HepG2 (cell line): ENCODE data around the gene SERINC2. TPM values are rescaled to one million over a fixed set of nuclear protein-coding genes. Genes with fewer than 3 reads are reported as not detected.

Experiments used
- KLF11 ChIP-seq: IDR thresholded peaks from 2 replicates; pipeline ENCODE4 v1.6.1; 2016; ENCODE audit warnings: missing compliant biosample characterization
- NFE2 ChIP-seq: sonication (generic); formaldehyde crosslinking; IDR thresholded peaks from 2 replicates; pipeline ENCODE4 v1.4.0; 2020; ENCODE audit warnings: missing genetic modification reagents
- ZBTB40 ChIP-seq, 2 experiments: fragments of 450-650 bp in 1 of 2; sonication (generic) in 1 of 2; formaldehyde crosslinking in 1 of 2; IDR thresholded peaks; 2 replicates each; pipeline versions ENCODE4 v1.6.1 to v1.8.0; 2016 to 2022; ENCODE audit warnings: antibody characterized with exemption in 1 of 2, mild to moderate bottlenecking in 1 of 2, missing genetic modification reagents in 1 of 2
- ZBTB8A ChIP-seq: sonication (generic); formaldehyde crosslinking; IDR thresholded peaks from 2 replicates; pipeline ENCODE4 v1.4.0; 2020; ENCODE audit warnings: mild to moderate bottlenecking, low read depth, missing genetic modification reagents, borderline replicate concordance
- ZKSCAN5 ChIP-seq: sonication (generic); formaldehyde crosslinking; IDR thresholded peaks from 2 replicates; pipeline ENCODE4 v1.5.1; 2020; ENCODE audit warnings: mild to moderate bottlenecking, missing genetic modification reagents
- ZNF282 ChIP-seq: fragments of 450-650 bp; IDR thresholded peaks from 2 replicates; pipeline ENCODE4 v1.6.1; 2018; ENCODE audit not compliant: partially characterized antibody
- ZNF33A ChIP-seq: sonication (generic); formaldehyde crosslinking; IDR thresholded peaks from 2 replicates; pipeline ENCODE4 v1.5.1; 2020; ENCODE audit warnings: missing genetic modification reagents, mild to moderate bottlenecking, moderate library complexity, borderline replicate concordance
- ZNF562 ChIP-seq: sonication (generic); formaldehyde crosslinking; IDR thresholded peaks from 2 replicates; pipeline ENCODE4 v1.8.0; 2022; ENCODE audit warnings: missing genetic modification reagents, borderline replicate concordance
- ZNF773 ChIP-seq: sonication (generic); formaldehyde crosslinking; IDR thresholded peaks from 2 replicates; pipeline ENCODE4 v1.4.0; 2020; ENCODE audit warnings: missing genetic modification reagents, borderline replicate concordance
- polyA plus RNA-seq, 8 experiments: library from polyadenylated mRNA; depleted of rRNA in 3 of 8; stranded (reverse) in 7 of 8; unstranded in 1 of 8; fragments of >200 nt; fragmentation: Illumina TruSeq in 4 of 8; extraction: Trizol in 4 of 8; gene quantifications; 2 replicates each; pipeline versions ENCODE4 v1.2.1 to v1.2.3, GENCODE V29; 2011 to 2016; ENCODE audit warnings: low read depth in 4 of 8, missing spikeins in 1 of 8, mixed read lengths in 1 of 8; ENCODE audit not compliant: insufficient read depth in 1 of 8
- total RNA-seq, 5 experiments: library from RNA; depleted of rRNA; stranded (reverse); fragments of >200 nt; fragmentation: Illumina TruSeq; extraction: Trizol; gene quantifications; 2 replicates each; pipeline ENCODE4 v1.2.3, GENCODE V29; 2016; ENCODE audit warnings: low read depth in 1 of 5
- TF ChIP-seq, protein P1 (sequence below): sonication (generic); formaldehyde crosslinking; IDR thresholded peaks from 2 replicates; pipeline ENCODE4 v1.4.0; 2020; ENCODE audit warnings: missing genetic modification reagents, borderline replicate concordance
- TF ChIP-seq, protein P2 (sequence below): IDR thresholded peaks from 2 replicates; pipeline ENCODE4 v1.6.1; 2016
- TF ChIP-seq, protein P3 (sequence below): sonication (generic); formaldehyde crosslinking; IDR thresholded peaks from 2 replicates; pipeline ENCODE4 v1.5.0; 2020; ENCODE audit warnings: missing genetic modification reagents, mild to moderate bottlenecking, borderline replicate concordance

SERINC2 gene
- total and polyA plus RNA-seq, 2 of the 13 experiments (the other 11 are each of a cell fraction or from before 2014, with no cell fraction given), result 4.8 to 126 TPM

- TF ChIP-seq ZBTB40 (IDR thresholded peaks at IDR 0.05) (no peak), ZBTB40 (CRISPR knock-in tag; IDR thresholded peaks at IDR 0.05) (peak; percentile 63; the same call in 1 of the 2 replicates), ZNF562 (CRISPR knock-in tag) (no peak), KLF11 (CRISPR knock-in tag) (no peak), ZBTB8A (no peak), NFE2 (CRISPR knock-in tag) (no peak), ZKSCAN5 (CRISPR knock-in tag) (no peak), ZNF773 (no peak), ZNF33A (CRISPR knock-in tag) (no peak), ZNF282 (no peak)
- TF ChIP-seq, protein P1, sequence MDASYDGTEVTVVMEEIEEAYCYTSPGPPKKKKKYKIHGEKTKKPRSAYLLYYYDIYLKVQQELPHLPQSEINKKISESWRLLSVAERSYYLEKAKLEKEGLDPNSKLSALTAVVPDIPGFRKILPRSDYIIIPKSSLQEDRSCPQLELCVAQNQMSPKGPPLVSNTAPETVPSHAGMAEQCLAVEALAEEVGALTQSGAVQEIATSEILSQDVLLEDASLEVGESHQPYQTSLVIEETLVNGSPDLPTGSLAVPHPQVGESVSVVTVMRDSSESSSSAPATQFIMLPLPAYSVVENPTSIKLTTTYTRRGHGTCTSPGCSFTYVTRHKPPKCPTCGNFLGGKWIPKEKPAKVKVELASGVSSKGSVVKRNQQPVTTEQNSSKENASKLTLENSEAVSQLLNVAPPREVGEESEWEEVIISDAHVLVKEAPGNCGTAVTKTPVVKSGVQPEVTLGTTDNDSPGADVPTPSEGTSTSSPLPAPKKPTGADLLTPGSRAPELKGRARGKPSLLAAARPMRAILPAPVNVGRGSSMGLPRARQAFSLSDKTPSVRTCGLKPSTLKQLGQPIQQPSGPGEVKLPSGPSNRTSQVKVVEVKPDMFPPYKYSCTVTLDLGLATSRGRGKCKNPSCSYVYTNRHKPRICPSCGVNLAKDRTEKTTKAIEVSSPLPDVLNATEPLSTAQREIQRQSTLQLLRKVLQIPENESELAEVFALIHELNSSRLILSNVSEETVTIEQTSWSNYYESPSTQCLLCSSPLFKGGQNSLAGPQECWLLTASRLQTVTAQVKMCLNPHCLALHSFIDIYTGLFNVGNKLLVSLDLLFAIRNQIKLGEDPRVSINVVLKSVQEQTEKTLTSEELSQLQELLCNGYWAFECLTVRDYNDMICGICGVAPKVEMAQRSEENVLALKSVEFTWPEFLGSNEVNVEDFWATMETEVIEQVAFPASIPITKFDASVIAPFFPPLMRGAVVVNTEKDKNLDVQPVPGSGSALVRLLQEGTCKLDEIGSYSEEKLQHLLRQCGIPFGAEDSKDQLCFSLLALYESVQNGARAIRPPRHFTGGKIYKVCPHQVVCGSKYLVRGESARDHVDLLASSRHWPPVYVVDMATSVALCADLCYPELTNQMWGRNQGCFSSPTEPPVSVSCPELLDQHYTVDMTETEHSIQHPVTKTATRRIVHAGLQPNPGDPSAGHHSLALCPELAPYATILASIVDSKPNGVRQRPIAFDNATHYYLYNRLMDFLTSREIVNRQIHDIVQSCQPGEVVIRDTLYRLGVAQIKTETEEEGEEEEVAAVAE (CRISPR knock-in tag), result no peak
- TF ChIP-seq, protein P2, sequence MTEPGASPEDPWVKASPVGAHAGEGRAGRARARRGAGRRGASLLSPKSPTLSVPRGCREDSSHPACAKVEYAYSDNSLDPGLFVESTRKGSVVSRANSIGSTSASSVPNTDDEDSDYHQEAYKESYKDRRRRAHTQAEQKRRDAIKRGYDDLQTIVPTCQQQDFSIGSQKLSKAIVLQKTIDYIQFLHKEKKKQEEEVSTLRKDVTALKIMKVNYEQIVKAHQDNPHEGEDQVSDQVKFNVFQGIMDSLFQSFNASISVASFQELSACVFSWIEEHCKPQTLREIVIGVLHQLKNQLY, result peak; percentile 84
- TF ChIP-seq, protein P3, sequence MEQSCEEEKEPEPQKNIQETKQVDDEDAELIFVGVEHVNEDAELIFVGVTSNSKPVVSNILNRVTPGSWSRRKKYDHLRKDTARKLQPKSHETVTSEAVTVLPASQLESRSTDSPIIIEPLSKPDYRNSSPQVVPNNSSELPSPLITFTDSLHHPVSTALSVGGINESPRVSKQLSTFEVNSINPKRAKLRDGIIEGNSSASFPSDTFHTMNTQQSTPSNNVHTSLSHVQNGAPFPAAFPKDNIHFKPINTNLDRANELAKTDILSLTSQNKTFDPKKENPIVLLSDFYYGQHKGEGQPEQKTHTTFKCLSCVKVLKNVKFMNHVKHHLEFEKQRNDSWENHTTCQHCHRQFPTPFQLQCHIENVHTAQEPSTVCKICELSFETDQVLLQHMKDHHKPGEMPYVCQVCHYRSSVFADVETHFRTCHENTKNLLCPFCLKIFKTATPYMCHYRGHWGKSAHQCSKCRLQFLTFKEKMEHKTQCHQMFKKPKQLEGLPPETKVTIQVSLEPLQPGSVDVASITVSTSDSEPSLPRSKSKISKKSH (CRISPR knock-in tag), result no peak
Measured at GRCh38 chr1:31444725-31445448, 31.9 kb downstream of the SERINC2 start (continued).
